PFSK-1 (cell line): ENCODE data around the gene MAST4.

Experiments
- FOXP2 ChIP-seq: optimal IDR thresholded peaks from 2 replicates; pipeline ENCODE3; 2011; ENCODE audit warnings: borderline replicate concordance, control low read depth, inconsistent platforms; ENCODE audit not compliant: insufficient read depth; ENCODE audit errors: extremely low read length, extremely low read depth
- POLR2AphosphoS5 ChIP-seq: IDR thresholded peaks from 2 replicates; pipeline ENCODE4 v1.6.1; 2012; ENCODE audit warnings: low read depth, mild to moderate bottlenecking, control low read depth, low read length, moderate library complexity
- SIN3A ChIP-seq: IDR thresholded peaks from 2 replicates; pipeline ENCODE4 v1.6.1; 2012; ENCODE audit warnings: mild to moderate bottlenecking, low read length, moderate library complexity, borderline replicate concordance; ENCODE audit not compliant: insufficient read depth
- TAF1 ChIP-seq: IDR thresholded peaks from 2 replicates; pipeline ENCODE4 v1.6.1; 2012; ENCODE audit warnings: low read length, control low read depth, borderline replicate concordance; ENCODE audit not compliant: insufficient read depth
- TF ChIP-seq, protein P1 (sequence below), 2 experiments: IDR thresholded peaks; 2 replicates each; pipeline versions ENCODE4 v1.6.1 to v1.8.0; 2011 to 2012; ENCODE audit warnings: low read depth in 2 of 2, low read length in 2 of 2, control low read depth in 1 of 2, inconsistent platforms in 1 of 2, mild to moderate bottlenecking in 1 of 2, moderate library complexity in 1 of 2; ENCODE audit not compliant: insufficient read depth in 1 of 2

MAST4 gene

DNA sequence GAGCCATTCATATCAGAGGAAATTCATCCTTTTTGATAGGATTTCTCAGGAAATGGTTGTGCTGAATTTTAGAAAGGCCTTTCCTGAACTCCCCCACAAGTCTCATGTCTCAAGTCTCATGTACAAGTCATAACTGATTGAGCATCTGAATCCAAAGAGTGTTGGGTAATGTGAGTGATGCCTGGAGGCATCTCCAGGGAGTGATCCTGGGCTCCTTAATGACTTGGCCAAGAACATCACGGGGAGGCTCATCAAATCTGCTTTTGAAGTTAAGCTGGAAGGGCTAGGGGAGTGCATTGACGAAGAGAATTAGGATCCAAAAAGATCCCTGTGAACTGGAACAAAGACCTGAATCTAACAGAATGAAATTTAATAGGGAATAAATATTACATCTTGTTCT is 79.2 kb downstream of the MAST4 start:
- TF ChIP-seq, protein P1, sequence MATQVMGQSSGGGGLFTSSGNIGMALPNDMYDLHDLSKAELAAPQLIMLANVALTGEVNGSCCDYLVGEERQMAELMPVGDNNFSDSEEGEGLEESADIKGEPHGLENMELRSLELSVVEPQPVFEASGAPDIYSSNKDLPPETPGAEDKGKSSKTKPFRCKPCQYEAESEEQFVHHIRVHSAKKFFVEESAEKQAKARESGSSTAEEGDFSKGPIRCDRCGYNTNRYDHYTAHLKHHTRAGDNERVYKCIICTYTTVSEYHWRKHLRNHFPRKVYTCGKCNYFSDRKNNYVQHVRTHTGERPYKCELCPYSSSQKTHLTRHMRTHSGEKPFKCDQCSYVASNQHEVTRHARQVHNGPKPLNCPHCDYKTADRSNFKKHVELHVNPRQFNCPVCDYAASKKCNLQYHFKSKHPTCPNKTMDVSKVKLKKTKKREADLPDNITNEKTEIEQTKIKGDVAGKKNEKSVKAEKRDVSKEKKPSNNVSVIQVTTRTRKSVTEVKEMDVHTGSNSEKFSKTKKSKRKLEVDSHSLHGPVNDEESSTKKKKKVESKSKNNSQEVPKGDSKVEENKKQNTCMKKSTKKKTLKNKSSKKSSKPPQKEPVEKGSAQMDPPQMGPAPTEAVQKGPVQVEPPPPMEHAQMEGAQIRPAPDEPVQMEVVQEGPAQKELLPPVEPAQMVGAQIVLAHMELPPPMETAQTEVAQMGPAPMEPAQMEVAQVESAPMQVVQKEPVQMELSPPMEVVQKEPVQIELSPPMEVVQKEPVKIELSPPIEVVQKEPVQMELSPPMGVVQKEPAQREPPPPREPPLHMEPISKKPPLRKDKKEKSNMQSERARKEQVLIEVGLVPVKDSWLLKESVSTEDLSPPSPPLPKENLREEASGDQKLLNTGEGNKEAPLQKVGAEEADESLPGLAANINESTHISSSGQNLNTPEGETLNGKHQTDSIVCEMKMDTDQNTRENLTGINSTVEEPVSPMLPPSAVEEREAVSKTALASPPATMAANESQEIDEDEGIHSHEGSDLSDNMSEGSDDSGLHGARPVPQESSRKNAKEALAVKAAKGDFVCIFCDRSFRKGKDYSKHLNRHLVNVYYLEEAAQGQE (IDR thresholded peaks at IDR 0.05; ENCODE audit: insufficient read depth in 1 of 2, low read depth in 2 of 2, low read length in 2 of 2), result no peak
- no peak for TF ChIP-seq FOXP2
- TF ChIP-seq SIN3A, result no peak

DNA sequence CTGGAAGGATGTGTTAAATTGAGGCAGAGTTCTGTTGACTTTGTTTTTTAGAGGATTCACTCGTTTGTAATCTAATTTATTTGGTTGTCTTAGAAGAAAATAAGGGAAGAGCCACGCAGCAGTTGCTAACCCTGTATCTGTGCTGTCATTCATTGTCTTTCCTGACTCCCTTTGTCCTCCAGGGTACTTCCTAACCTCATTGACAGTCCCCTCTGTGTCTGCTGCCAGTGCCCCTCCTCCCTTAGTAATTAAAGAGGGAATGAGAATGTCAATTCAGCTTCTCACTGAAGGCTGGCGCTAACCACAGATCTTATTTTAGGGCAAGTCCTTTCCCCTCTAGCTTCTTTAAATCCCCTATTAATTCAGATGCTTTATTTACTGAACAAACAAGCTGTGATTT is 84.0 kb downstream of the MAST4 start:
- TF ChIP-seq FOXP2 (no peak), SIN3A (no peak), POLR2AphosphoS5 (no peak), TAF1 (no peak)
- TF ChIP-seq, protein P1 (IDR thresholded peaks at IDR 0.05; ENCODE audit: insufficient read depth in 1 of 2, low read depth in 2 of 2, low read length in 2 of 2), result no peak

DNA sequence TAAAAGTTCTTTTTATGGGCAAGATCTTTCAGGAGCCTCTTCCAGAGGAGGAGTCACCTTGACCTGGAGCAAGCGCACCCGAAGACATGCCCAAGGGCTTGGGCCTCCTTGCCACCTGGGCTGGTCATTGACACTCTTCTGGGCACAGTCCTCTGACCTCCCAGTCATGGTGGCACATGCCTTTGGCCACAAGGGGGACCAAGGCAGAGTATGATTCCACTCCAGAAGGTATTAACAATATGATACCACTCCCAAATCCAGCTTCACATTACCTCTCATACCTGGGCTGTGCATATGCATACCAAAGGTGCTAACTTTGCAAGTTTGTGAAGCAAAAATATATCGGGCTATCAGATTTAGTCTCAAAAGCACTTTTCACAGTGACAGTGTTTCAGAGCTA is 84.6 kb downstream of the MAST4 start:
- TF ChIP-seq FOXP2, result no peak
- no peak for TF ChIP-seq SIN3A
- TF ChIP-seq TAF1, result no peak
- no peak for TF ChIP-seq POLR2AphosphoS5
- TF ChIP-seq, protein P1 (IDR thresholded peaks at IDR 0.05; ENCODE audit: insufficient read depth in 1 of 2, low read depth in 2 of 2, low read length in 2 of 2), result no peak

DNA sequence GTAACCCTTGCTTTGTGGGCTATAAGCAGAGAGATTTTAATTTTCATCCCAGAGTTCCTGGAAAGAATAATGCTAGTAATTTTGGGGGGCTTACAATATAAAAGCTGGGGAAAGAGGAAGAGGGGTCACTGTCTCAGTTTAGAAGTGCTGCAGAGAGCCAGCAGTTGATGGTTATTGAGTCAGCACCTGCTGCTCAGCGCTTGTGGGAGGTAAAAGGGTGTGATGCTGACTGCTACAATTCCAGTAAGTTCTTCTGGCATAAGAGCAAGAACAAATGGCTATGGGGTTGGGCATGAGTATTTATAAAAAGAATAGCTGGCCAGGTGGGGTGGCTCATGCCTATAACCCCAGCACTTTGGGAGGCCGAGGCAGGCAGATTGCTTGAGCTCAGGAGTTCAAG is 88.5 kb downstream of the MAST4 start:
- TF ChIP-seq SIN3A, result no peak
- no peak for TF ChIP-seq FOXP2
- TF ChIP-seq, protein P1 (IDR thresholded peaks at IDR 0.05; ENCODE audit: insufficient read depth in 1 of 2, low read depth in 2 of 2, low read length in 2 of 2), result no peak
- no peak for TF ChIP-seq TAF1
- no peak for TF ChIP-seq POLR2AphosphoS5

DNA sequence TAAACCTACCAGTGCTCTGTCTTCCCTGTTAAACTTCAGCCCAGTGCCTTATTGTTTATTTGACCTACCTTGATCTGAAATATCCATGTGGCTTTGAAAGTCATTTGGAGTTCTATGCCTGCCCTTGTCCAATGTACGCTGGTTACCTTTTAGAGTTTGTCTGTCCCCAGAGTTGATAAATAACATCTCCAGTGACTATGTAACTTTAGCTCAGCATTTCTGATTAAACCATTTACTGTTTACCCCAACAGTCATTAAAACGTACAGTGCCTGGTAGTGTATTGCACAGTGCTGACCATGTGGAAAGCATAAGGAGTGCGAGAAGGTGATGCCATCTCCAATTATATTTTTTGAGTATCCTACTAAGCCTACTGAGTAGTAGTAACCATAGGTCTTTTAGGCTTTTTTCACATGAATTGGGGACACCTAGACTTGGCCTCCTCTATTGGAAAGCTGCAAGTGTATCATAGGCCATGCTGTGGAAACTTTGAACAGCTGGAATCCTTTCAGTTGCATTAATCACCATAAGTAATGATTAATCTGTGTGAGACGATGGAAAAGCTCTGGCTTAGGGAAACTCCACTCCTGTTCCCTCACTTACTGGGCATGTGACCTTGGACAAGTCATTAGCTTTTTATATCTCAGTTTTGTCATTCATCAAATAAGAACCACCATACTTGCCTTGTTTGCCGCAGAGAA is 93.5 kb downstream of the MAST4 start:
- TF ChIP-seq FOXP2, result no peak
- no peak for TF ChIP-seq POLR2AphosphoS5
- TF ChIP-seq, protein P1 (IDR thresholded peaks at IDR 0.05; ENCODE audit: insufficient read depth in 1 of 2, low read depth in 2 of 2, low read length in 2 of 2), result no peak
- no peak for TF ChIP-seq SIN3A
- TF ChIP-seq TAF1, result no peak
